Measurements from ENCODE around the gene LIMK2.

The LIMK2 gene

GRCh38 chr22:31274017-31274416 is 61.9 kb downstream of the LIMK2 start:
- no peak for DNase-seq

- DNase-seq, result no peak
Observed at GRCh38 chr22:31275018-31275417, 62.9 kb downstream of the LIMK2 start.

DNA sequence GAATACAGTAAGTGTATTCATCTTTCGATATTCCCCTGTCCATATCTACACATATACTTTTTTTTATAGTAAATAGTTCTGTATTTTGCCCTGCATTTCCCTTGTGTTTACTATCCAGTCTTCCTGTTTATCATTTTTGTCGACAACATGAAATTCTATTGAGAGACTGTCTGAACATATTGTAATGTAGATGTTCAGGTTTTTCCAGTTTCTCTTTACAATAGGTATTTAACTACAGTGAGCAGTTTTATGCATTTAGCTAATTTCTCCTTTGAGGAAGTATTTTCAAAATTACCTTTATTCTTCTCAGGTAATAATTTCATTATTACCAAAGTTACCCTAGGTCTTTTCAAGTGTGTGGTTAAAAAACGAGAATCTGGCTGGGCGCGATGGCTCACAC is 63.5 kb downstream of the LIMK2 start:
- no peak for DNase-seq

DNA sequence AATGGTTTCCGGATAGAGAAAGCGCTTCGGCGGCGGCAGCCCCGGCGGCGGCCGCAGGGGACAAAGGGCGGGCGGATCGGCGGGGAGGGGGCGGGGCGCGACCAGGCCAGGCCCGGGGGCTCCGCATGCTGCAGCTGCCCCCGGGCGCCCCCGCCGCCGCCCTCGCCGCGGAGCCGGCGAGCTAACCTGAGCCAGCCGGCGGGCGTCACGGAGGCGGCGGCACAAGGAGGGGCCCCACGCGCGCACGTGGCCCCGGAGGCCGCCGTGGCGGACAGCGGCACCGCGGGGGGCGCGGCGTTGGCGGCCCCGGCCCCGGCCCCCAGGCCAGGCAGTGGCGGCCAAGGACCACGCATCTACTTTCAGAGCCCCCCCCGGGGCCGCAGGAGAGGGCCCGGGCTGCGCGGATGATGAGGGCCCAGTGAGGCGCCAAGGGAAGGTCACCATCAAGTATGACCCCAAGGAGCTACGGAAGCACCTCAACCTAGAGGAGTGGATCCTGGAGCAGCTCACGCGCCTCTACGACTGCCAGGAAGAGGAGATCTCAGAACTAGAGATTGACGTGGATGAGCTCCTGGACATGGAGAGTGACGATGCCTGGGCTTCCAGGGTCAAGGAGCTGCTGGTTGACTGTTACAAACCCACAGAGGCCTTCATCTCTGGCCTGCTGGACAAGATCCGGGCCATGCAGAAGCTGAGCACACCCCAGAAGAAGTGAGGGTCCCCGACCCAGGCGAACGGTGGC is 64.5 kb downstream of the LIMK2 start:
- DNase-seq, result no peak

DNA sequence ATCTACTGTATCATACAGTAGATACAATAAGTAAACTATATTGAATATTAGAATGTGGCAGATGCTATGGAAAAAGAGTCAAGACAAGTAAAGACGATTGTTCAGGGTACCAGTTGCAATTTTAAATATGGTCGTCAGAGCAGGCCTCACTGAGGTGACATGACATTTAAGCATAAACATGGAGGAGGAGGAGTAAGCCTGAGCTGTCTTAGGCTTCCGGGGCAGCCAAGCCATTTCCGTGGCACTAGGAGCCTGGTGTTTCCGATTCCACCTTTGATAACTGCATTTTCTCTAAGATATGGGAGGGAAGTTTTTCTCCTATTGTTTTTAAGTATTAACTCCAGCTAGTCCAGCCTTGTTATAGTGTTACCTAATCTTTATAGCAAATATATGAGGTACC is 65.6 kb downstream of the LIMK2 start:
- DNase-seq, result no peak

GRCh38 chr22:31278151-31278621 is 66.1 kb downstream of the LIMK2 start:
- no peak for DNase-seq

- DNase-seq, result no peak
Observed at GRCh38 chr22:31278626-31279326, 66.7 kb downstream of the LIMK2 start.

DNA sequence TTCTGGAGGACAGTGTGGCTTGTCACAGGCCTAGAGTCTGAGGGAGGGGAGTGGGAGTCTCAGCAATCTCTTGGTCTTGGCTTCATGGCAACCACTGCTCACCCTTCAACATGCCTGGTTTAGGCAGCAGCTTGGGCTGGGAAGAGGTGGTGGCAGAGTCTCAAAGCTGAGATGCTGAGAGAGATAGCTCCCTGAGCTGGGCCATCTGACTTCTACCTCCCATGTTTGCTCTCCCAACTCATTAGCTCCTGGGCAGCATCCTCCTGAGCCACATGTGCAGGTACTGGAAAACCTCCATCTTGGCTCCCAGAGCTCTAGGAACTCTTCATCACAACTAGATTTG is 67.2 kb downstream of the LIMK2 start:
- DNase-seq, result no peak

- no peak for DNase-seq
Observed at GRCh38 chr22:31279821-31280505, 67.9 kb downstream of the LIMK2 start.

DNA sequence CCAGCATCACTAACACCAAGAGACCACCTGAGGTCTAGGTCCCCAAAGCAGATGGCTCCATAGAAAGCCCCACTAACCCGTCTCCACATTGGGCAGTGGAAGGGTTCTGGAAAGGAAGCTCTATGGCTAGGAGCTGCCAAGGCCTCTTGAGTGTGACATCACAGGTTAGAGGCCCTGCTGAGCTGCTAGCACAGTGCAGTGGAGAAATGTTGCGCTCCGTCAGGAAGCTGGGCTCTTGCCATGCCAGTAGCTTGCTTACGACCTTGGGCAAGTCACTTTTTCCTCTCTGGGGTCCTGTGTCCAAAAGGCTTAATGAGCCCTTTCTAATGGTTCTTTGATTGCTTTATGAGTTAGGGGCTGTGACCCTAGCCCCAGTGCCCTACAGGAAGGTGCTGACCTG is 69.6 kb downstream of the LIMK2 start:
- DNase-seq, result no peak

DNA sequence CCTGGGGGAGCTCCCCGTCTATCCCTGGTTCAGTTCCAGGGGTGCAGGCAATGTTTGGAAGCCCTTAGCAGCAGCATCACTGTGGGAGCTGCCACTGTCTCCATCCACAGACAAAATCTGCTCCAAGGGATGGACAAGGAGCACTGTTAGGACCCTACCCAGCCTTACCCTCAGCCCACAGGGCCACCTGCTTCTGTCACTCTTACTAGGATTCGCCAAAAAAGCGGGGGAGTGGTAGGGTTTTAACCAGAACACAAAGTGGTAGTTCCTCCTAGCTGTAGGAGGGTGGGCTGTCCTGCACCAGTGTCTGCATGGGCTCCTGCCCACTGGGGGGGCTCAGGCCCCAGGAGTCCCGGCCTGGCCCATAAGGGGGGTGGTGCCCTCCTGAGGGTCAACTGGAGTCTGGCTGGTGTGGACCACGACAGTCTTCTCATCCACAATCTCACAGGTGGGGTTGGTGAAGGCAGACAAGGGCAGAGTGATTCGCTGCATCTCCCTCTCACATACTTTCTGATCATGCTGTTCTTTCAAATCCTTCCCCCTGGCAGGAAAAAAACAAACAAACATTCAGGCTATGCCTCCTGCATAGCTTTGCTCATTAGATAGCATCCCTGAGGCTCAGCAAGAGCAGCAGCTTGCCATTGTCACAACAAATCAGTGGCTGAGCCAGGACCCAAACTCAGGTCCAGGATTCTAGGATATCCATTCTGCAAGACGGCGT is 70.8 kb downstream of the LIMK2 start:
- no peak for DNase-seq

GRCh38 chr22:31284281-31285155 is 72.4 kb downstream of the LIMK2 start:
- DNase-seq, result no peak

- no peak for DNase-seq
Observed at GRCh38 chr22:31286360-31287255, 74.5 kb downstream of the LIMK2 start.

DNA sequence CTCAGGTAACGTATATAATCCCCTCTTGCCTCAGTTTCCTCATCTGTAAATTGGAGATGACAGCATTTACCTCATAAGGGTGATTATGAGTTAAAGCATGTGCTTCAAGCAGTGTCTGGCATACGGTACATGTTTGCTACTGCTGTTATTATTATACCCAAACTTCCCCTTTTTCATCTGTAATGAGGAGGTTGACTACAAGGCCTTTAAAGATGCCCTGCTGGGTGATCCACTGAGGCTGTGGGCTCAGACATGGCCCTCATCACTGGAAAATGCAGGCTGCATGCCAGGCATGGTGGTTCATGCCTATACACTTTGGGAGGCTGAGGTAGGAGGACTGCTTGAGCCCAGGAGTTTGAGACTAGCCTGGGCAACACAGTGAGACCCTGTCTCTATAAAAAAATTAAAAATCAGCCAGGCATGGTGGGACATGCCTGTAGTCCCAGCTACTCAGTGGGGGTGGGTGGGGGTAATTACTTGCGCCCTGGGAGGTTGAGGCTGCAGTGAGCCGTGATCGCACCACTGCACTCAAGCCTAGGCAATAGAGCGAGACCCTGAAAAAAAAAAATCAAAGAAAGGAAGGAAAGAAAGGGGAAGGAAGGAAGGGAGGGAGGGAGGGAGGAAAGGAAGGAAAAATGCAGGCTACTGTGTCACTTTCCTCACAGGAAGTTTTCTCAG is 75.9 kb downstream of the LIMK2 start:
- DNase-seq, result no peak

DNA sequence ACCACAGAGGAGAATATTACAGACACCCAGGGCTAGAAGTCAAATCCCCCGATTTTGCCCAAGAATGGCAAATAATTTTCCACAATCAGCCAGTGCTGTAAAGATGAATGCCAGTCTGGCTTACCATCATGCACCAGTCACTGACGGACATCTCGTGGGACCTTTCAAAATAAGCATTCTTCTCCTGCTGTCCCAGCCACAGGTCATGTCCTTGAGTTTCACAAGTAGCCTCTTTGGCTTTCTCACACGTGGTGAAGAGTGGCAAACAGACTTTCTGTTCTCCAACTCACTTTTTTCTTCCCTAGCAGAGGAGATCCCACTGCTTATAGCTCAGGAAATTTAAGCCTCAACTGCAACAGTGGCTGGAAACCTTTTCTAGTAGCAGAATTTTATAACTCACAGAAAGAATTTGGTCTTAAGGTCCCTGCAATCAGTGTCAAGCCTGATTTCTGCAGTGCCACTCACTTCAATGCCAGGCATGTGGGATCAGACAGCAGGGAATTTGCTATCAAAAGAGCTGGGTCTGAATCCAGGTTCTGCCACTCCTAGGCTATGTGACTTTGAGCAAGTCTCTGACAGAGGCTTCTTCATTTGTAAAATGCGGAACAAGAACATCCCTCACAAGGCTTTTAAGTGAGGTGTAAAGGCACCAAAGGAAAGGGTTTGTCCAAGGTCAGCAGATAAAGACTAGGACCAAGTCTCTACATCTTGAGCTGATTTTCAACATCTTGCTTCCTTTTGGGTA is 76.6 kb downstream of the LIMK2 start:
- no peak for DNase-seq

- no peak for DNase-seq
Observed at GRCh38 chr22:31289344-31289743, 77.2 kb downstream of the LIMK2 start.

GRCh38 chr22:31290494-31291471 is 78.7 kb downstream of the LIMK2 start:
- peak; percentile 86 for DNase-seq

All from fibroblast of skin of abdomen (primary cell).